Keratinocyte (primary cell): ENCODE data around the gene PRM2. TPM values are rescaled to one million over a fixed set of nuclear protein-coding genes. Genes with fewer than 3 reads are reported as not detected.

ENCODE experiments used
- DNase-seq: peaks from one replicate; pipeline ENCODE4 v3.0.0-alpha.2; 2011; ENCODE audit warnings: low read depth, missing footprints, low spot score
- FAIRE-seq: peaks from 2 replicates; lab custom pipeline; 2011; peaks lifted over from hg19 to GRCh38; lab: Jason Lieb, UNC
- H2AFZ ChIP-seq: 2 replicates; pipeline ENCODE4 v1.6.0; 2012; ENCODE audit warnings: low read length, control low read depth, inconsistent platforms; ENCODE audit not compliant: control insufficient read depth
- H3K27ac ChIP-seq: 2 replicates; pipeline ENCODE4 v1.5.1; 2011; ENCODE audit warnings: low read length; ENCODE audit not compliant: control insufficient read depth, insufficient read depth
- H3K27me3 ChIP-seq: 3 replicates; pipeline ENCODE4 v1.6.0; 2011; ENCODE audit warnings: low read length; ENCODE audit not compliant: control insufficient read depth, insufficient read depth; ENCODE audit errors: extremely low read depth
- H3K36me3 ChIP-seq, 2 experiments: 2 replicates in 1 of 2; 3 replicates in 1 of 2; pipeline ENCODE4 v1.5.1; 2011; ENCODE audit warnings: low read length in 2 of 2, mild to moderate bottlenecking in 1 of 2; ENCODE audit not compliant: control insufficient read depth in 2 of 2, insufficient read depth in 2 of 2; ENCODE audit errors: extremely low read depth in 1 of 2
- H3K4me1 ChIP-seq: 3 replicates; pipeline ENCODE4 v1.5.1; 2011; ENCODE audit warnings: low read length; ENCODE audit not compliant: control insufficient read depth, insufficient read depth; ENCODE audit errors: extremely low read depth
- H3K4me2 ChIP-seq: 3 replicates; pipeline ENCODE4 v1.6.0; 2011; ENCODE audit warnings: low read depth, low read length; ENCODE audit not compliant: control insufficient read depth, insufficient read depth; ENCODE audit errors: extremely low read depth
- H3K4me3 ChIP-seq, 3 experiments: fragments of 200-600 bp in 1 of 3; sonication (generic) in 1 of 3; 2 replicates in 2 of 3; 3 replicates in 1 of 3; pipeline ENCODE4 v1.5.1; 2011 to 2016; ENCODE audit warnings: low read length in 3 of 3, mild to moderate bottlenecking in 3 of 3, control low read depth in 2 of 3, inconsistent platforms in 1 of 3, low read depth in 1 of 3, mixed read lengths in 1 of 3, mixed run types in 1 of 3, moderate library complexity in 1 of 3; ENCODE audit not compliant: control insufficient read depth in 2 of 3, insufficient read depth in 2 of 3; ENCODE audit errors: extremely low read depth in 1 of 3
- H3K79me2 ChIP-seq: 2 replicates; pipeline ENCODE4 v1.6.0; 2012; ENCODE audit warnings: low read length; ENCODE audit not compliant: control insufficient read depth, insufficient read depth
- H3K9ac ChIP-seq: 3 replicates; pipeline ENCODE4 v1.6.0; 2011; ENCODE audit warnings: low read length; ENCODE audit not compliant: control insufficient read depth, insufficient read depth; ENCODE audit errors: extremely low read depth
- H3K9me1 ChIP-seq: 3 replicates; pipeline ENCODE4 v1.6.0; 2011; ENCODE audit warnings: low read length; ENCODE audit not compliant: control insufficient read depth, insufficient read depth; ENCODE audit errors: extremely low read depth
- H3K9me3 ChIP-seq: 2 replicates; pipeline ENCODE4 v1.5.1; 2012; ENCODE audit warnings: low read depth, low read length; ENCODE audit not compliant: control insufficient read depth
- H4K20me1 ChIP-seq: 3 replicates; pipeline ENCODE4 v1.6.0; 2011; ENCODE audit warnings: low read length; ENCODE audit not compliant: control insufficient read depth, insufficient read depth; ENCODE audit errors: extremely low read depth
- EZH2 ChIP-seq: IDR thresholded peaks from one replicate; pipeline ENCODE4 v1.6.1; 2012; ENCODE audit warnings: inconsistent platforms, mild to moderate bottlenecking, low read length, moderate library complexity
- dilution Hi-C: fragments of 300-500 bp; cut with MboI; formaldehyde crosslinking; loops from one replicate; pipeline ENCODE4 v1.7.0; 2020; ENCODE audit warnings: low sequenced_read_pairs; ENCODE audit not compliant: extremely low pct_ligation_motif_present
- polyA plus RNA-seq, 5 experiments: library from polyadenylated mRNA; depleted of rRNA in 3 of 5; stranded (reverse) in 3 of 5; stranded (forward) in 1 of 5; unstranded in 1 of 5; fragments of >200 nt; gene quantifications; 1 replicate in 1 of 5; 2 replicates in 3 of 5; 3 replicates in 1 of 5; pipeline versions ENCODE4 v1.2.1 to v1.2.3, GENCODE V29; 2011 to 2012; ENCODE audit warnings: missing spikeins in 2 of 5, low read depth in 1 of 5, low replicate concordance in 1 of 5
- TF ChIP-seq, protein P1 (sequence below), 3 experiments: IDR thresholded peaks in 1 of 3; conservative IDR thresholded peaks in 1 of 3; optimal IDR thresholded peaks in 1 of 3; 2 replicates in 2 of 3; 3 replicates in 1 of 3; pipeline versions ENCODE3 to v1.5.1; 2011; ENCODE audit warnings: low read length in 3 of 3, mild to moderate bottlenecking in 3 of 3, moderate library complexity in 2 of 3, control low read depth in 1 of 3, inconsistent platforms in 1 of 3; ENCODE audit not compliant: insufficient read depth in 2 of 3; ENCODE audit errors: extremely low read depth in 1 of 3

PRM2 gene
- polyA plus RNA-seq, 1 donor (not counting 4 experiments of a cell fraction or from before 2014, with no cell fraction given), result not detected

DNA sequence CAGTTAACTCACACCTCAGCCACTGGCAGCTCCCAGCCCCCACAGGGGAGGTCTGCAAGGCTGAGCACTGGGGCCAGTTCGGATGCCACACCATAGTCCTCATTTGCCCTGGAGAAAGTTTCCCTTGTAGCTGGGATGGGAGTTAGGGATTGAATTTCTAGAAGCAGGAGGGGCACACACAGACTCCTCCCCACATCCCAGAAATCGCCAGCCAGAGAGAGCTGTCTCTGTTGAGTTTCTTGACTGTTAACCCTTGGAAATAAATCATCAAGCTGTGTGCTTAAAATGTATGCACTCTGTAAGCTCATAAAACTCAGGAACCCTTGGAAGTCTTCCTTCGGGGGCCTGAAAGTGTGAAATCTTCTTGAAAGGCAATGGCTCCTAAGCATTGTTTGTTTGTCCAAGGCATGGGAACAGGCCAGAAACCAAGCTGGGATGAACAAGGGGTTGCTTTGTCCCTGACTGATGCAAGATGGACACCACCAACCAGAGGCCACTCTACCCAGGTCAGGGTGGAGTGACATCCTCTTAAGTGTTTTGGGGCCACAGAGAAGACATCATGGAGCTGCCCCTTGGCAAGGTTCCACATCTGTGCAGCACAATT is 2.5 kb downstream of the PRM2 start:
- Histone ChIP-seq H3K4me3 (no peak overlapping the region), H3K9ac (no peak overlapping the region), H2AFZ (no peak overlapping the region), H3K9me1 (no peaks in the 10 kb centered on the region), H3K27me3 (no peaks in the 10 kb centered on the region), H3K36me3 (no peaks in the 10 kb centered on the region), H3K27ac (no peak overlapping the region), H3K79me2 (no peaks in the 10 kb centered on the region), H4K20me1 (no peaks in the 10 kb centered on the region), H3K9me3 (no peaks in the 10 kb centered on the region), H3K4me2 (no peak overlapping the region), H3K4me1 (peaks cover 5% of the 10 kb centered on the region)
- no peak for TF ChIP-seq EZH2
- TF ChIP-seq, protein P1, sequence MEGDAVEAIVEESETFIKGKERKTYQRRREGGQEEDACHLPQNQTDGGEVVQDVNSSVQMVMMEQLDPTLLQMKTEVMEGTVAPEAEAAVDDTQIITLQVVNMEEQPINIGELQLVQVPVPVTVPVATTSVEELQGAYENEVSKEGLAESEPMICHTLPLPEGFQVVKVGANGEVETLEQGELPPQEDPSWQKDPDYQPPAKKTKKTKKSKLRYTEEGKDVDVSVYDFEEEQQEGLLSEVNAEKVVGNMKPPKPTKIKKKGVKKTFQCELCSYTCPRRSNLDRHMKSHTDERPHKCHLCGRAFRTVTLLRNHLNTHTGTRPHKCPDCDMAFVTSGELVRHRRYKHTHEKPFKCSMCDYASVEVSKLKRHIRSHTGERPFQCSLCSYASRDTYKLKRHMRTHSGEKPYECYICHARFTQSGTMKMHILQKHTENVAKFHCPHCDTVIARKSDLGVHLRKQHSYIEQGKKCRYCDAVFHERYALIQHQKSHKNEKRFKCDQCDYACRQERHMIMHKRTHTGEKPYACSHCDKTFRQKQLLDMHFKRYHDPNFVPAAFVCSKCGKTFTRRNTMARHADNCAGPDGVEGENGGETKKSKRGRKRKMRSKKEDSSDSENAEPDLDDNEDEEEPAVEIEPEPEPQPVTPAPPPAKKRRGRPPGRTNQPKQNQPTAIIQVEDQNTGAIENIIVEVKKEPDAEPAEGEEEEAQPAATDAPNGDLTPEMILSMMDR (optimal IDR thresholded peaks at IDR 0.05 in 1 of 3, IDR thresholded peaks at IDR 0.05 in 1 of 3, conservative IDR thresholded peaks at IDR 0.05 in 1 of 3; ENCODE audit: extremely low read depth in 1 of 3, insufficient read depth in 2 of 3, low read length in 3 of 3), result no peak
- dilution Hi-C loops, result no loop called here
- no peak for DNase-seq
- FAIRE-seq, result no peak

DNA sequence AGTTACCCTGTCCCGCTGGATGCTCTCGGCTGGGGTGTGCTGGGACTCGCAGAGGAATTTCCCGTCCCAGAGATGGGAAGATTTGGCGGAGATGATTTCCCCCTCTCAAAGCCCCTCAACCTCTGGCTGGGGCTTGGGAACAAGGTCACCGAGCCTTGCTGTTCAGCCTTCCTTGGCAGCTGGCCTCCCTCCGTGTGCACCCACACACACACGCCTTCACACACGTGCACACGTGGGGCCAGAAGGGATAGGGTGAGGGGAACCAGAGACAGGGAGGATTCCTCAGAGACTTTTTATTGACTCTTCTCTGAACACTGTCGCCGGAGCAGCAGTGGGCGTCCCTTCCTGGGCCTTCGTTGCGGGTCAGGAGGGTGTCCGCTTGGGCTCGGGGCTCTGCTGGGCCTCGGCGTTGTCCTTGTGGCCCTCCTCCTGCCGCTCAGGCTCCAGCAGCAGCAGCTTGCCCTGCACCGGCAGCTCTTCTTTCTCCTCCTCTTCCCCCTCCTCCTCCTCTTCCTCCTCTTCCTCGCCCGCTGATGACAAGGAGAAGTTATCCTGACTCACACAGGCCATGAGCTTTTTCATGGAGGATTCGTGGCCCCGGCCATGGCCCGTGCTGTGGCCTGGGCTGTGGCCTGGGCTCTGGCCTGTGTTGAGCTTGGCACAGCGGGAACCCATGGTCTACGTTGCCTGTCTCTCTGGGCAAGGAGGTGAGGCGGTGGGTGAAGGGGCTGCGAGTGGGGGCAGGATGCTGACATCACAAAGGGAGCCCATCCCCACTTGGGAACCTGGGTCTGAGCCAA is 3.2 kb downstream of the PRM2 start, which contains the start of gene PRM3:
TSS of gene PRM3 (minus strand) at position 709 of the 800 bp plus-strand sequence. CDS start at position 675, 34 bp downstream.
- Histone ChIP-seq H2AFZ (no peak within 1 kb of the TSS), H3K9me1 (no peaks in the 10 kb centered on the region), H4K20me1 (no peaks in the 10 kb centered on the region), H3K9me3 (no peaks in the 10 kb centered on the region), H3K4me3 (no peak within 1 kb of the TSS), H3K36me3 (no peaks in the 10 kb centered on the region), H3K27ac (no peak within 1 kb of the TSS), H3K4me2 (peak within 1 kb of the TSS; percentile 17), H3K4me1 (peaks cover 5% of the 10 kb centered on the region), H3K79me2 (no peaks in the 10 kb centered on the region), H3K27me3 (no peaks in the 10 kb centered on the region), H3K9ac (no peak within 1 kb of the TSS)
- FAIRE-seq (no peak), DNase-seq (no peak)
- dilution Hi-C loops, result no loop called here
- TF ChIP-seq, protein P1 (optimal IDR thresholded peaks at IDR 0.05 in 1 of 3, IDR thresholded peaks at IDR 0.05 in 1 of 3, conservative IDR thresholded peaks at IDR 0.05 in 1 of 3; ENCODE audit: extremely low read depth in 1 of 3, insufficient read depth in 2 of 3, low read length in 3 of 3), result no peak
- TF ChIP-seq EZH2, result no peak
